ENCODE measurements around the gene SYNE3. TPM values are rescaled to one million over a fixed set of nuclear protein-coding genes. Genes with fewer than 3 reads are reported as not detected.
"Not testable (repeated sequence)": the region's sequence is repeated elsewhere in the genome, so short reads cannot be mapped to it uniquely, and the experiment has no call there.

SYNE3 gene
- total and polyA plus RNA-seq, 10 of the 15 experiments (the other 5 are each of a cell fraction or from before 2014, with no cell fraction given): 1.4 to 44.1 (median 13.4) TPM

- not testable (repeated sequence) for BruUV-seq (replicated peaks); ATAC-seq
- WGBS (ENCODE audit: insufficient coverage, insufficient replicate concordance, low lambda C conversion rate, missing lambda C conversion rate): 87% methylated on average over 9 of the region's 9 CpGs
These were observed 6.1 kb downstream of the SYNE3 start for GRCh38 chr14:95510344-95510743.

GRCh38 chr14:95509495-95509894 is 7.0 kb downstream of the SYNE3 start:
- RAD21 ChIA-PET (ENCODE audit: unreplicated experiment): no interaction called here
- DNase-seq (ENCODE audit: low read depth, low spot score) (no peak), FAIRE-seq (no peak), ATAC-seq (no peak)
- Histone ChIP-seq H3K27me3 (replicated peaks in 1 of 2; ENCODE audit: control insufficient read depth in 2 of 2, insufficient read depth in 2 of 2, low read length in 1 of 2) (no peaks in the 10 kb centered on the region), H3K79me2 (ENCODE audit: control insufficient read depth, insufficient read depth, low read length) (peaks cover 85% of the 10 kb centered on the region), H3K9me3 (replicated peaks; ENCODE audit: control insufficient read depth, insufficient read depth, low read length) (no peaks in the 10 kb centered on the region), H3K4me3 (no peak overlapping the region), H3K4me2 (ENCODE audit: control insufficient read depth, insufficient read depth) (peak overlapping the region; percentile 28; the same call in 1 of the 2 replicates), H2AFZ (ENCODE audit: control insufficient read depth, low read depth, low read length) (no peak overlapping the region), H3K36me3 (ENCODE audit: control insufficient read depth in 2 of 2, insufficient read depth in 2 of 2, low read length in 1 of 2) (peaks cover 4 to 5% of the 10 kb centered on the region in 2 experiments; a peak in 3 of 4 replicates), H3K27ac (ENCODE audit: control insufficient read depth, insufficient read depth) (no peak overlapping the region), H4K20me1 (ENCODE audit: control insufficient read depth, insufficient read depth) (no peaks in the 10 kb centered on the region), H3K9ac (ENCODE audit: control insufficient read depth, insufficient read depth, low read length) (no peak overlapping the region), H3K4me1 (ENCODE audit: control insufficient read depth, insufficient read depth, low read length) (peaks cover 38% of the 10 kb centered on the region)
- WGBS (ENCODE audit: insufficient coverage, insufficient replicate concordance, low lambda C conversion rate, missing lambda C conversion rate): 54% methylated on average over 6 of the region's 6 CpGs
- intact Hi-C loops (cut with micrococcal nuclease; ENCODE audit: unreplicated experiment) (loop anchor here (10.0 kb wide), 2 partner anchors 185 to 355 kb away; partner anchors contain the start of gene DICER1), in situ Hi-C loops (cut with MboI) (no loop called here)
- no TSS peak for BruUV-seq (replicated peaks)
- SMC1A ChIA-PET (ENCODE audit: uncharacterized antibody, unreplicated experiment): interaction anchor here (1.0 to 12.0 kb wide), 2 partner anchors 12 to 18 kb away, joined by 3 to 107 read pairs; no protein-coding TSS in a partner anchor
- CTCF ChIA-PET: interaction anchor here (1.5 to 6.3 kb wide), 4 partner anchors 10 to 67 kb away, joined by 5 to 32 read pairs (median 18); no protein-coding TSS in a partner anchor
- TF ChIP-seq RAD51 (IDR thresholded peaks at IDR 0.05): no peak
- POLR2A ChIA-PET: interaction anchor here (6.2 to 17.4 kb wide), 2 partner anchors 6 to 15 kb away, joined by 58 to 276 read pairs; partner anchors contain the start of gene SYNE3

More at GRCh38 chr14:95510344-95510743, 6.1 kb downstream of the SYNE3 start:
- Histone ChIP-seq H3K4me1 (ENCODE audit: control insufficient read depth, insufficient read depth, low read length) (peaks cover 38% of the 10 kb centered on the region), H3K79me2 (ENCODE audit: control insufficient read depth, insufficient read depth, low read length) (peaks cover 85% of the 10 kb centered on the region)
- H3K9me3 ChIP-seq (replicated peaks; ENCODE audit: control insufficient read depth, insufficient read depth, low read length); H3K4me3 ChIP-seq; FAIRE-seq; H4K20me1 ChIP-seq (ENCODE audit: control insufficient read depth, insufficient read depth); H3K27ac ChIP-seq (ENCODE audit: control insufficient read depth, insufficient read depth); H3K4me2 ChIP-seq (ENCODE audit: control insufficient read depth, insufficient read depth); H3K36me3 ChIP-seq (ENCODE audit: control insufficient read depth in 2 of 2, insufficient read depth in 2 of 2, low read length in 1 of 2); H3K9ac ChIP-seq (ENCODE audit: control insufficient read depth, insufficient read depth, low read length); intact Hi-C loops (cut with micrococcal nuclease; ENCODE audit: unreplicated experiment); H2AFZ ChIP-seq (ENCODE audit: control insufficient read depth, low read depth, low read length); DNase-seq (ENCODE audit: low read depth, low spot score); H3K27me3 ChIP-seq (replicated peaks in 1 of 2; ENCODE audit: control insufficient read depth in 2 of 2, insufficient read depth in 2 of 2, low read length in 1 of 2): not testable (repeated sequence)
- ChIA-PET CTCF (interaction anchor here (2.1 to 6.3 kb wide), 2 partner anchors 9 to 17 kb away, joined by 8 to 26 read pairs; no protein-coding TSS in a partner anchor), SMC1A (ENCODE audit: uncharacterized antibody, unreplicated experiment) (interaction anchor here (1.7 to 12.0 kb wide), 2 partner anchors 11 to 14 kb away, joined by 4 to 107 read pairs; no protein-coding TSS in a partner anchor), RAD21 (ENCODE audit: unreplicated experiment) (interaction anchor here (2.2 to 6.6 kb wide), 2 partner anchors 10 to 16 kb away, joined by 7 to 49 read pairs; no protein-coding TSS in a partner anchor), POLR2A (interaction anchor here (1.2 to 11.3 kb wide), 2 partner anchors 9 to 33 kb away, joined by 3 to 276 read pairs; no protein-coding TSS in a partner anchor)
- in situ Hi-C loops (cut with MboI): loop anchor here (10.0 kb wide), 1 partner anchor 1536 kb away; the partner anchor contains the start of gene ASB2

Data from GM12878 (cell line).